Glutamatergic neuron (in vitro differentiated cells): Measurements from ENCODE around the gene APOL2. TPM values are rescaled to one million over a fixed set of nuclear protein-coding genes. Genes with fewer than 3 reads are reported as not detected.
"Not testable (repeated sequence)": the region's sequence is repeated elsewhere in the genome, so short reads cannot be mapped to it uniquely, and the experiment has no call there.

Source experiments
- DNase-seq: peaks from one replicate; pipeline ENCODE4 v3.0.0; 2022
- H3K27ac Mint-ChIP-seq: one replicate; pipeline ENCODE4 v1.8.0; 2020; ENCODE audit warnings: mild to moderate bottlenecking, mixed read lengths, inconsistent platforms; ENCODE audit not compliant: unreplicated experiment
- H3K27me3 Mint-ChIP-seq: one replicate; pipeline ENCODE4 v1.8.0; 2020; ENCODE audit warnings: mild to moderate bottlenecking, moderate library complexity, mixed read lengths, inconsistent platforms; ENCODE audit not compliant: unreplicated experiment
- H3K36me3 Mint-ChIP-seq: one replicate; pipeline ENCODE4 v1.8.0; 2020; ENCODE audit warnings: mild to moderate bottlenecking, mixed read lengths, inconsistent platforms; ENCODE audit not compliant: unreplicated experiment
- H3K4me1 Mint-ChIP-seq: one replicate; pipeline ENCODE4 v1.8.0; 2020; ENCODE audit warnings: mild to moderate bottlenecking, low read depth, mixed read lengths, inconsistent platforms; ENCODE audit not compliant: unreplicated experiment
- H3K4me3 Mint-ChIP-seq: one replicate; pipeline ENCODE4 v1.8.0; 2020; ENCODE audit warnings: mild to moderate bottlenecking, mixed read lengths, inconsistent platforms; ENCODE audit not compliant: unreplicated experiment
- H3K9me3 Mint-ChIP-seq: one replicate; pipeline ENCODE4 v1.8.0; 2020; ENCODE audit warnings: mild to moderate bottlenecking, moderate library complexity, mixed read lengths, inconsistent platforms; ENCODE audit not compliant: unreplicated experiment
- CTCF ChIP-seq: fragments of 200-600 bp; sonication (generic); IDR thresholded peaks from one replicate; pipeline ENCODE4 v1.5.0; 2021; ENCODE audit not compliant: partially characterized antibody, unreplicated experiment
- total RNA-seq: library from RNA; stranded (reverse); fragmentation: NEBNext Ultra II Directional; extraction: Animal tissue kit (Norgen Biotek cat#: 25700); gene quantifications from one replicate; pipeline ENCODE4 v1.2.1, GENCODE V29; 2021; ENCODE audit not compliant: unreplicated experiment

APOL2 gene
- total RNA-seq, 1 donor from 2014 or later, result not detected

- H3K36me3 Mint-ChIP-seq, result peaks cover 6% of the 10 kb centered on the region
- peaks cover 4% of the 10 kb centered on the region for H3K27me3 Mint-ChIP-seq
- DNase-seq, result no peak
- no peak overlapping the region for H3K4me3 Mint-ChIP-seq
- no peaks in the 10 kb centered on the region for H3K9me3 Mint-ChIP-seq
- no peaks in the 10 kb centered on the region for H3K4me1 Mint-ChIP-seq
- TF ChIP-seq CTCF, result no peak
- H3K27ac Mint-ChIP-seq, result no peak overlapping the region
Measured at GRCh38 chr22:36280379-36280778, 41.1 kb upstream of the APOL2 start.

GRCh38 chr22:36279219-36279666 lies 39.9 kb upstream of the APOL2 start:
- Mint-ChIP-seq H3K36me3 (peaks cover 10% of the 10 kb centered on the region), H3K27me3 (peaks cover 9% of the 10 kb centered on the region), H3K4me1 (no peaks in the 10 kb centered on the region), H3K27ac (no peak overlapping the region), H3K9me3 (peaks cover 2% of the 10 kb centered on the region), H3K4me3 (no peak overlapping the region)
- no peak for TF ChIP-seq CTCF
- DNase-seq, result no peak

GRCh38 chr22:36277482-36278291 lies 38.4 kb upstream of the APOL2 start:
- H3K36me3 Mint-ChIP-seq, result peaks cover 10% of the 10 kb centered on the region
- H3K4me1 Mint-ChIP-seq, result no peaks in the 10 kb centered on the region
- DNase-seq, result peak; percentile 63

GRCh38 chr22:36274531-36274930 lies 35.2 kb upstream of the APOL2 start:
- no peak for DNase-seq
- Mint-ChIP-seq H3K27ac (peak overlapping the region; percentile 7), H3K4me1 (no peaks in the 10 kb centered on the region), H3K36me3 (peaks cover 9% of the 10 kb centered on the region), H3K4me3 (no peak overlapping the region), H3K9me3 (peaks cover 2% of the 10 kb centered on the region), H3K27me3 (peaks cover 4% of the 10 kb centered on the region)
- TF ChIP-seq CTCF, result no peak

More at GRCh38 chr22:36277482-36278291, 38.4 kb upstream of the APOL2 start:
- no peak overlapping the region for H3K27ac Mint-ChIP-seq
- peak; percentile 78 for TF ChIP-seq CTCF
- H3K27me3 Mint-ChIP-seq, result peaks cover 4% of the 10 kb centered on the region
- peaks cover 2% of the 10 kb centered on the region for H3K9me3 Mint-ChIP-seq
- no peak overlapping the region for H3K4me3 Mint-ChIP-seq

- H3K4me1 Mint-ChIP-seq, H3K9me3 Mint-ChIP-seq, H3K27me3 Mint-ChIP-seq, H3K4me3 Mint-ChIP-seq, DNase-seq, H3K27ac Mint-ChIP-seq, H3K36me3 Mint-ChIP-seq: not testable (repeated sequence)
Measured at GRCh38 chr22:36271951-36272350, 32.6 kb upstream of the APOL2 start.

- H3K4me1 Mint-ChIP-seq, H3K36me3 Mint-ChIP-seq, H3K9me3 Mint-ChIP-seq, H3K27ac Mint-ChIP-seq, H3K27me3 Mint-ChIP-seq, H3K4me3 Mint-ChIP-seq, DNase-seq: not testable (repeated sequence)
Measured at GRCh38 chr22:36271231-36271630, 31.9 kb upstream of the APOL2 start.
